HepG2 (cell line): ENCODE measurements around the gene ZNF264. TPM values are rescaled to one million over a fixed set of nuclear protein-coding genes. Genes with fewer than 3 reads are reported as not detected.
A peak's percentile ranks its signal among the peaks of the same experiment; 100 is the strongest.

Experiments used
- ATAC-seq: fragments of 200-7000 bp; cut with Tn5 transposase; 3 replicates; pipeline ENCODE4 v1.9.1; 2020; ENCODE audit warnings: mild to moderate bottlenecking, moderate library complexity
- BruUV-seq: library from RNA; stranded (reverse); fragments of 400-500 nt; replicated peaks from 2 replicates; lab custom pipeline; 2021; lab: Mats Ljungman, UMichigan
- CTCF ChIA-PET: fragments of 300-600 bp; formaldehyde crosslinking; extraction: SDS; loops from one replicate; lab custom pipeline; 2021; ENCODE audit warnings: low total read pairs, inconsistent platforms, low intra/inter-chr PET ratio; lab: Yijun Ruan, JAX
- POLR2A ChIA-PET: fragments of 350-600 bp; sonication (Branson Sonifier 250); formaldehyde crosslinking; loops from one replicate; lab custom pipeline; 2020; ENCODE audit warnings: antibody characterized with exemption, inconsistent platforms; lab: Yijun Ruan, JAX
- DNase-seq: peaks from one replicate; pipeline ENCODE4 v3.0.0-alpha.2; 2015; ENCODE audit warnings: low spot score
- FAIRE-seq: peaks from 3 replicates; lab custom pipeline; 2011; peaks lifted over from hg19 to GRCh38; lab: Jason Lieb, UNC
- H2AFZ ChIP-seq: one replicate; pipeline ENCODE4 v1.6.1; 2011; ENCODE audit warnings: low read length, inconsistent platforms
- H3K27ac ChIP-seq: fragments of 300-600 bp; 3 replicates; pipeline ENCODE4 v1.8.0; 2011; ENCODE audit warnings: mixed run types, mild to moderate bottlenecking, mixed read lengths, low read length, inconsistent platforms; ENCODE audit not compliant: insufficient read depth; ENCODE audit errors: extremely low read length
- H3K27me3 ChIP-seq, 2 experiments: fragments of 200-600 bp in 1 of 2; 2 replicates in 1 of 2; 3 replicates in 1 of 2; pipeline versions ENCODE4 v1.6.0 to v1.8.0; 2011; ENCODE audit warnings: low read length in 2 of 2, mild to moderate bottlenecking in 2 of 2, moderate library complexity in 2 of 2, inconsistent platforms in 1 of 2; ENCODE audit not compliant: insufficient read depth in 2 of 2, control insufficient read depth in 1 of 2
- H3K36me3 ChIP-seq, 2 experiments: fragments of 200-600 bp in 1 of 2; replicated peaks in 1 of 2; 2 replicates in 1 of 2; 3 replicates in 1 of 2; pipeline versions ENCODE4 v1.5.1 to v1.8.0; 2011; ENCODE audit warnings: low read length in 2 of 2, inconsistent platforms in 1 of 2; ENCODE audit not compliant: insufficient read depth in 2 of 2, control insufficient read depth in 1 of 2
- H3K4me1 ChIP-seq: 2 replicates; pipeline ENCODE4 v1.5.1; 2012; ENCODE audit warnings: low read length, inconsistent platforms; ENCODE audit not compliant: insufficient read depth
- H3K4me2 ChIP-seq: 2 replicates; pipeline ENCODE4 v1.6.0; 2011; ENCODE audit warnings: low read depth, low read length, inconsistent platforms
- H3K4me3 ChIP-seq, 3 experiments: fragments of 200-600 bp in 1 of 3; sonication (generic), shearing (Covaris generic) in 1 of 3; replicated peaks in 1 of 3; 2 replicates each; pipeline ENCODE4 v1.5.1; 2011 to 2016; ENCODE audit warnings: low read length in 3 of 3, inconsistent platforms in 2 of 3, low read depth in 2 of 3, mild to moderate bottlenecking in 2 of 3, control low read depth in 1 of 3, mixed read lengths in 1 of 3; ENCODE audit not compliant: insufficient read depth in 1 of 3
- H3K79me2 ChIP-seq: one replicate; pipeline ENCODE4 v1.6.1; 2011; ENCODE audit warnings: low read length, inconsistent platforms; ENCODE audit not compliant: insufficient read depth
- H3K9ac ChIP-seq: 2 replicates; pipeline ENCODE4 v1.6.0; 2011; ENCODE audit warnings: mild to moderate bottlenecking, low read depth, low read length, inconsistent platforms; ENCODE audit not compliant: insufficient read depth
- H3K9me3 ChIP-seq: 2 replicates; pipeline ENCODE4 v1.5.1; 2012; ENCODE audit warnings: mild to moderate bottlenecking, low read length
- H4K20me1 ChIP-seq: 2 replicates; pipeline ENCODE4 v1.6.0; 2011; ENCODE audit warnings: inconsistent platforms, mild to moderate bottlenecking, low read length, moderate library complexity; ENCODE audit not compliant: insufficient read depth
- AKAP8 ChIP-seq: sonication (generic); formaldehyde crosslinking; IDR thresholded peaks from 2 replicates; pipeline ENCODE4 v1.5.1; 2020; ENCODE audit warnings: mild to moderate bottlenecking, missing genetic modification reagents
- ARHGAP35 ChIP-seq: sonication (generic); formaldehyde crosslinking; IDR thresholded peaks from 2 replicates; pipeline ENCODE4 v1.9.0; 2022; ENCODE audit warnings: mild to moderate bottlenecking, inconsistent platforms, moderate library complexity, missing genetic modification reagents, borderline replicate concordance
- FOXK2 ChIP-seq: fragments of 450-650 bp; IDR thresholded peaks from 2 replicates; pipeline ENCODE4 v1.6.1; 2016
- HHEX ChIP-seq: IDR thresholded peaks from 2 replicates; pipeline ENCODE4 v1.6.1; 2016; ENCODE audit warnings: control low read depth
- HOXD1 ChIP-seq: sonication (generic); formaldehyde crosslinking; IDR thresholded peaks from 2 replicates; pipeline ENCODE4 v1.5.0; 2020; ENCODE audit warnings: missing genetic modification reagents
- POLR2AphosphoS5 ChIP-seq: IDR thresholded peaks from 2 replicates; pipeline ENCODE4 v1.6.1; 2012; ENCODE audit warnings: low read depth, low read length
- SMC3 ChIP-seq: IDR thresholded peaks from 2 replicates; pipeline ENCODE4 v1.6.1; 2011; ENCODE audit warnings: low read length, improper control_type of control experiment
- SOX6 ChIP-seq, 2 experiments: fragments of 450-650 bp in 1 of 2; sonication (generic) in 1 of 2; formaldehyde crosslinking in 1 of 2; IDR thresholded peaks; 2 replicates each; pipeline versions ENCODE4 v1.4.0 to v1.6.1; 2017 to 2020; ENCODE audit warnings: antibody characterized with exemption in 1 of 2, mild to moderate bottlenecking in 1 of 2, missing genetic modification reagents in 1 of 2
- TAF1 ChIP-seq: sonication (generic); formaldehyde crosslinking; IDR thresholded peaks from 2 replicates; pipeline ENCODE4 v1.4.0; 2020; ENCODE audit warnings: missing genetic modification reagents
- TBX2 ChIP-seq: sonication (generic); formaldehyde crosslinking; IDR thresholded peaks from 2 replicates; pipeline ENCODE4 v1.5.0; 2020; ENCODE audit warnings: missing genetic modification reagents, mild to moderate bottlenecking, borderline replicate concordance
- U2AF2 ChIP-seq: fragments of 200-400 bp; formaldehyde crosslinking; IDR thresholded peaks from 2 replicates; pipeline ENCODE4 v1.6.1; 2017; ENCODE audit warnings: low read depth, mild to moderate bottlenecking, low read length
- YY1 ChIP-seq: IDR thresholded peaks from 2 replicates; pipeline ENCODE4 v1.6.1; 2011; ENCODE audit warnings: low read length, low read depth, moderate library complexity, mild to moderate bottlenecking; ENCODE audit not compliant: insufficient read depth, insufficient replicate concordance
- ZNF292 ChIP-seq: sonication (generic); formaldehyde crosslinking; IDR thresholded peaks from 2 replicates; pipeline ENCODE4 v1.8.1; 2022; ENCODE audit warnings: mild to moderate bottlenecking, low read depth, missing genetic modification reagents, borderline replicate concordance
- ZNF30 ChIP-seq: sonication (generic); formaldehyde crosslinking; IDR thresholded peaks from 2 replicates; pipeline ENCODE4 v1.5.0; 2020; ENCODE audit warnings: mild to moderate bottlenecking, missing genetic modification reagents
- ZNF768 ChIP-seq: sonication (generic); formaldehyde crosslinking; IDR thresholded peaks from 2 replicates; pipeline ENCODE4 v1.4.0; 2020; ENCODE audit warnings: missing genetic modification reagents
- ZNF891 ChIP-seq: sonication (generic); formaldehyde crosslinking; IDR thresholded peaks from 2 replicates; pipeline ENCODE4 v1.5.0; 2020; ENCODE audit warnings: mild to moderate bottlenecking, missing genetic modification reagents
- ZSCAN29 ChIP-seq: sonication (generic); formaldehyde crosslinking; conservative IDR thresholded peaks from 2 replicates; pipeline ENCODE4 v1.4.0; 2020; ENCODE audit warnings: mild to moderate bottlenecking, missing genetic modification reagents
- WGBS: methylation state at CpG from one replicate; pipeline ENCODE4 v1.1.6; 2017; ENCODE audit warnings: low lambda C conversion rate; 5-methylcytosine and 5-hydroxymethylcytosine counted together
- in situ Hi-C: cut with HindIII; loops from 2 replicates; pipeline ENCODE4 v1.10.0; 2017; ENCODE audit warnings: low pct_unique_long_range_greater_than_20kb; ENCODE audit not compliant: extremely low pct_ligation_motif_present
- intact Hi-C: fragments of 100-400 bp; cut with micrococcal nuclease; formaldehyde crosslinking; loops from one replicate; pipeline ENCODE4 v1.10.0; 2022; ENCODE audit not compliant: unreplicated experiment
- polyA plus RNA-seq, 8 experiments: library from polyadenylated mRNA; depleted of rRNA in 3 of 8; stranded (reverse) in 7 of 8; unstranded in 1 of 8; fragments of >200 nt; fragmentation: Illumina TruSeq in 4 of 8; extraction: Trizol in 4 of 8; gene quantifications; 2 replicates each; pipeline versions ENCODE4 v1.2.1 to v1.2.3, GENCODE V29; 2011 to 2016; ENCODE audit warnings: low read depth in 4 of 8, missing spikeins in 1 of 8, mixed read lengths in 1 of 8; ENCODE audit not compliant: insufficient read depth in 1 of 8
- total RNA-seq, 5 experiments: library from RNA; depleted of rRNA; stranded (reverse); fragments of >200 nt; fragmentation: Illumina TruSeq; extraction: Trizol; gene quantifications; 2 replicates each; pipeline ENCODE4 v1.2.3, GENCODE V29; 2016; ENCODE audit warnings: low read depth in 1 of 5
- TF ChIP-seq, protein P1 (sequence below): sonication (generic); formaldehyde crosslinking; IDR thresholded peaks from 2 replicates; pipeline ENCODE4 v1.5.0; 2020; ENCODE audit warnings: mild to moderate bottlenecking, missing genetic modification reagents, borderline replicate concordance
- TF ChIP-seq, protein P2 (sequence below): sonication (generic); formaldehyde crosslinking; IDR thresholded peaks from 2 replicates; pipeline ENCODE4 v1.5.0; 2020; ENCODE audit warnings: missing genetic modification reagents

Gene ZNF264
- total and polyA plus RNA-seq, 2 of the 13 experiments (the other 11 are each of a cell fraction or from before 2014, with no cell fraction given): 3.5 to 17.6 TPM

DNA sequence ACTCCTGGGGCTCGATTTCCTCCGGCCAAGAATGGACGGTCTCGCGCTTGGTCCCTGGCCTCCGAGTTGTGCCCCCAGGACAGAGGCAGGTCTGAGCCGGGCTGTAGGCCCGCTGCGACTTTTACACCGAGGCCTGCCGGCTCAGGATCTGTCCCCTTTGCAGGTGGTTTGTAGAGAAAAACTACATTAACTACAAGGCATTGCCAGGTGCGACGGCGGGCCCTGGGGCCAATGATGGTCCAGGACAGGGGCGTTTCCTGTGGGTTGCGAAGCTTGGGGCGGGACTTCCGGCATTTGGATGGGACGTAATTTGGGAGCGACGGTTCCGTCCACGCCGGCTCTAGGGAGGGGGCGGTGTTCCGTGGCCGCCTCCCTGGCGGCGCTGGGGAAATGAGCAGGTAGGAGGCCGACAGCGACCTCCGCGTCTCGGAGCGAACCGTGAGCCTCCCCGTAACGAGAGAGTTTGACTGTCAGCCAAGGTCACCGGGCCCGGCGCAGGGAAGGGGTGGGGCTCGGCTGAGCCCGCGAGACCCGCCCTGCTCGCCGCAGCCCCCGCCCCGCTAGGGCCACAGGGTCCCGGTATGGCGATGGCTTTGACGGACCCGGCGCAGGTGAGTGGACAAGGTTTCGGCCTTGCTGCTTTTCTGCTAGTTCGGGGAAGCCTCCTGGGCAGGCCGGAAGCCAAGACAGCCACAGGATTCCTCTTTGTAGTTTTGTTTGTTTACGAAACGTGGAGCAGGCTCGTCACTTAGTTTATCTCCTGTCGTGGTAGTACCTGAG lies 49.2 kb downstream of the ZNF264 start, which contains the start of gene ZNF805:
Gene ZNF805 (plus strand): TSS at position 322 of the 780 bp plus-strand sequence. CDS start 260 bp downstream, at position 582.
- WGBS: 20% methylated on average over 23 of the region's 61 CpGs
- POLR2A ChIA-PET: interaction anchor here (0.6 to 1.5 kb wide), 3 partner anchors 36 to 194 kb away, joined by 3 to 5 read pairs (median 4); partner anchors contain the start of gene ZNF749
- peak; percentile 93 for FAIRE-seq
- TF ChIP-seq TBX2 (CRISPR knock-in tag) (peak; percentile 81; the same call in 1 of the 2 replicates), FOXK2 (no peak), HHEX (CRISPR knock-in tag) (no peak), SMC3 (no peak), ZNF30 (CRISPR knock-in tag) (no peak), ZNF768 (CRISPR knock-in tag) (0 out of 2 replicates have a peak, but pooled peaks have one; percentile 34), ZNF292 (no peak), ARHGAP35 (no peak; the same call in 1 of the 2 replicates), TAF1 (CRISPR knock-in tag) (peak; percentile 64; the same call in 1 of the 2 replicates), U2AF2 (no peak), SOX6 (IDR thresholded peaks at IDR 0.05) (no peak), SOX6 (CRISPR knock-in tag; IDR thresholded peaks at IDR 0.05) (peak; percentile 54; the same call in 1 of the 2 replicates), YY1 (peak; percentile 49), AKAP8 (CRISPR knock-in tag) (peak; percentile 66; the same call in 1 of the 2 replicates), HOXD1 (CRISPR knock-in tag) (no peak), ZNF891 (CRISPR knock-in tag) (peak; percentile 76), ZSCAN29 (CRISPR knock-in tag) (no peak), POLR2AphosphoS5 (peak; percentile 62)
- TF ChIP-seq, protein P1, sequence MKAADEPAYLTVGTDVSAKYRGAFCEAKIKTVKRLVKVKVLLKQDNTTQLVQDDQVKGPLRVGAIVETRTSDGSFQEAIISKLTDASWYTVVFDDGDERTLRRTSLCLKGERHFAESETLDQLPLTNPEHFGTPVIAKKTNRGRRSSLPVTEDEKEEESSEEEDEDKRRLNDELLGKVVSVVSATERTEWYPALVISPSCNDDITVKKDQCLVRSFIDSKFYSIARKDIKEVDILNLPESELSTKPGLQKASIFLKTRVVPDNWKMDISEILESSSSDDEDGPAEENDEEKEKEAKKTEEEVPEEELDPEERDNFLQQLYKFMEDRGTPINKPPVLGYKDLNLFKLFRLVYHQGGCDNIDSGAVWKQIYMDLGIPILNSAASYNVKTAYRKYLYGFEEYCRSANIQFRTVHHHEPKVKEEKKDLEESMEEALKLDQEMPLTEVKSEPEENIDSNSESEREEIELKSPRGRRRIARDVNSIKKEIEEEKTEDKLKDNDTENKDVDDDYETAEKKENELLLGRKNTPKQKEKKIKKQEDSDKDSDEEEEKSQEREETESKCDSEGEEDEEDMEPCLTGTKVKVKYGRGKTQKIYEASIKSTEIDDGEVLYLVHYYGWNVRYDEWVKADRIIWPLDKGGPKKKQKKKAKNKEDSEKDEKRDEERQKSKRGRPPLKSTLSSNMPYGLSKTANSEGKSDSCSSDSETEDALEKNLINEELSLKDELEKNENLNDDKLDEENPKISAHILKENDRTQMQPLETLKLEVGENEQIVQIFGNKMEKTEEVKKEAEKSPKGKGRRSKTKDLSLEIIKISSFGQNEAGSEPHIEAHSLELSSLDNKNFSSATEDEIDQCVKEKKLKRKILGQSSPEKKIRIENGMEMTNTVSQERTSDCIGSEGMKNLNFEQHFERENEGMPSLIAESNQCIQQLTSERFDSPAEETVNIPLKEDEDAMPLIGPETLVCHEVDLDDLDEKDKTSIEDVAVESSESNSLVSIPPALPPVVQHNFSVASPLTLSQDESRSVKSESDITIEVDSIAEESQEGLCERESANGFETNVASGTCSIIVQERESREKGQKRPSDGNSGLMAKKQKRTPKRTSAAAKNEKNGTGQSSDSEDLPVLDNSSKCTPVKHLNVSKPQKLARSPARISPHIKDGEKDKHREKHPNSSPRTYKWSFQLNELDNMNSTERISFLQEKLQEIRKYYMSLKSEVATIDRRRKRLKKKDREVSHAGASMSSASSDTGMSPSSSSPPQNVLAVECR (CRISPR knock-in tag): peak; percentile 99
- TF ChIP-seq, protein P2, sequence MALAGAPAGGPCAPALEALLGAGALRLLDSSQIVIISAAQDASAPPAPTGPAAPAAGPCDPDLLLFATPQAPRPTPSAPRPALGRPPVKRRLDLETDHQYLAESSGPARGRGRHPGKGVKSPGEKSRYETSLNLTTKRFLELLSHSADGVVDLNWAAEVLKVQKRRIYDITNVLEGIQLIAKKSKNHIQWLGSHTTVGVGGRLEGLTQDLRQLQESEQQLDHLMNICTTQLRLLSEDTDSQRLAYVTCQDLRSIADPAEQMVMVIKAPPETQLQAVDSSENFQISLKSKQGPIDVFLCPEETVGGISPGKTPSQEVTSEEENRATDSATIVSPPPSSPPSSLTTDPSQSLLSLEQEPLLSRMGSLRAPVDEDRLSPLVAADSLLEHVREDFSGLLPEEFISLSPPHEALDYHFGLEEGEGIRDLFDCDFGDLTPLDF (CRISPR knock-in tag): no peak; the same call in 1 of the 2 replicates

More for the DNA sequence above, 49.2 kb downstream of the ZNF264 start, which contains the start of gene ZNF805:
- Histone ChIP-seq H3K9me3 (no peaks in the 10 kb centered on the region), H3K27me3 (no peaks in the 10 kb centered on the region; a peak in 1 of 5 replicates), H3K27ac (peak within 1 kb of the TSS; percentile 84), H2AFZ (peak within 1 kb of the TSS; percentile 70), H3K9ac (peak within 1 kb of the TSS; percentile 88), H3K4me2 (peak within 1 kb of the TSS; percentile 93), H4K20me1 (no peaks in the 10 kb centered on the region), H3K4me3 (peak within 1 kb of the TSS; percentile 85 to 92 (median 90)), H3K4me1 (peaks cover 36% of the 10 kb centered on the region), H3K79me2 (peaks cover 22% of the 10 kb centered on the region), H3K36me3 (peaks cover 2 to 9% of the 10 kb centered on the region in 2 experiments; a peak in 4 of 5 replicates)
- DNase-seq (peak; percentile 90), ATAC-seq (peak; percentile 93)
- CTCF ChIA-PET: no interaction called here
- in situ Hi-C loops: loop anchor here (5.0 kb wide), 1 partner anchor 42 kb away; the partner anchor contains the start of gene ZNF460
- TSS peak; percentile 67 for BruUV-seq
- intact Hi-C loops: loop anchor here (1.0 kb wide), 2 partner anchors 40 to 49 kb away; partner anchors contain the start of genes ZNF264 and ZNF460
